Stimulated activated naive CD4-positive, alpha-beta T cell (primary cell): ENCODE data around the gene PARD6B.
"Not testable (repeated sequence)": the region's sequence is repeated elsewhere in the genome, so short reads cannot be mapped to it uniquely, and the experiment has no call there.

Experiments
- DNase-seq, 6 experiments: peaks; one replicate each; lab custom pipeline; 2025; lab: John Stamatoyannopoulos, UW

Gene PARD6B

GRCh38 chr20:50799890-50800550 lies 68.6 kb downstream of the PARD6B start:
- DNase-seq = no peak

- not testable (repeated sequence) for DNase-seq
Observed at GRCh38 chr20:50800986-50801746, 69.8 kb downstream of the PARD6B start.

GRCh38 chr20:50801747-50802125 lies 70.4 kb downstream of the PARD6B start:
- no peak for DNase-seq

- DNase-seq = no peak
Observed at GRCh38 chr20:50802289-50802688, 70.9 kb downstream of the PARD6B start.

- peak in 5 of 6 experiments; percentile 7 to 51 (median 28) for DNase-seq
Observed at GRCh38 chr20:50804437-50805348, 73.3 kb downstream of the PARD6B start.

- no peak for DNase-seq
Observed at GRCh38 chr20:50805349-50805684, 73.9 kb downstream of the PARD6B start.

- no peak for DNase-seq
Observed at GRCh38 chr20:50806126-50806768, 74.9 kb downstream of the PARD6B start.
